ENCODE results near the gene DIAPH3.

DNA sequence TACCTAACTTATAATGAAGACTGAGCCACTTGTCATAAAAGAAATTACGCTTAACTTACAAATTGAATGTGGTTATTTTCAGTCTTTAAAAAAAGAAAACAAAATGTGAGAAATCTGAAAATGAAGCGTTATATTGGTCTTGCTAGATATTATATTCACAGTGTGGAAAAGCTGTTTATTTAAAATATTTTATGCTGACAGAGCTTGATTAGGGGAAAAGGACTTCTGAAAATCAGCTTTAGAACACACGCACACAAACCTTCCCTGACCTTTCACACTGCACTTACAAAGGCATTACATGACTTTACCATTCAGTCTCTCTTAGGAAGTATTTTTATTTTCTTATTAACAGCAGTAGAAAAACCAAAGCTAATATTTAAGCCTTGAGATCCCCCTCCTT lies 461.5 kb downstream of the DIAPH3 start:
- TF ChIP-seq, protein P1, sequence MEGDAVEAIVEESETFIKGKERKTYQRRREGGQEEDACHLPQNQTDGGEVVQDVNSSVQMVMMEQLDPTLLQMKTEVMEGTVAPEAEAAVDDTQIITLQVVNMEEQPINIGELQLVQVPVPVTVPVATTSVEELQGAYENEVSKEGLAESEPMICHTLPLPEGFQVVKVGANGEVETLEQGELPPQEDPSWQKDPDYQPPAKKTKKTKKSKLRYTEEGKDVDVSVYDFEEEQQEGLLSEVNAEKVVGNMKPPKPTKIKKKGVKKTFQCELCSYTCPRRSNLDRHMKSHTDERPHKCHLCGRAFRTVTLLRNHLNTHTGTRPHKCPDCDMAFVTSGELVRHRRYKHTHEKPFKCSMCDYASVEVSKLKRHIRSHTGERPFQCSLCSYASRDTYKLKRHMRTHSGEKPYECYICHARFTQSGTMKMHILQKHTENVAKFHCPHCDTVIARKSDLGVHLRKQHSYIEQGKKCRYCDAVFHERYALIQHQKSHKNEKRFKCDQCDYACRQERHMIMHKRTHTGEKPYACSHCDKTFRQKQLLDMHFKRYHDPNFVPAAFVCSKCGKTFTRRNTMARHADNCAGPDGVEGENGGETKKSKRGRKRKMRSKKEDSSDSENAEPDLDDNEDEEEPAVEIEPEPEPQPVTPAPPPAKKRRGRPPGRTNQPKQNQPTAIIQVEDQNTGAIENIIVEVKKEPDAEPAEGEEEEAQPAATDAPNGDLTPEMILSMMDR (IDR thresholded peaks at IDR 0.05) = no peak
- TF ChIP-seq POLR2AphosphoS5 (IDR thresholded peaks at IDR 0.05) = no peak

Measured in prostate gland (tissue), 2 donors.